Parietal lobe (tissue), 1 donor: ENCODE results near the gene OR13C3. TPM values are rescaled to one million over a fixed set of nuclear protein-coding genes. Genes with fewer than 3 reads are reported as not detected.

Source experiments
- total RNA-seq: library from RNA; depleted of rRNA; stranded (reverse); fragments of >200 nt; gene quantifications from one replicate; pipeline ENCODE4 v1.2.3, GENCODE V29; 2014

Gene OR13C3
- not detected for total RNA-seq

DNA sequence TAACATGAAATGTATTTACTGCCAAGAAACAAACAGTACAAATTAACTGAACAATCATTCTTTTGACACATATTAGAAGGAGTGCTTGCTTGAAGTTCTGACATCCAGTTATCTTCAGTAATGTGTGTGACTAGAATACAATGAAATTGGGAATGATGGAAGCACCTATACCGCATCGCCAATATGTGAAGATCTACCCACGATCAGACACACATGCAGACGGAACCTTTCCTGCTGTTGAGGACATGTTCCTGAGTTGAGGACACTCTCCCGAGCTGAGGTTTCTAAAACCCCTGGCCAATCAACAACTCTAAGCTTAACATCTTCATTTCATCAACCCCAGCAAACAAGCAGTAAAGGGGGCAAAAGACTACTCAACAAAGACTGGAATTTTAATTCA is at the start of gene OR13C3:
TSS of gene OR13C3 (minus strand) at position 101 of the 400 bp plus-strand sequence. CDS start 133 bp downstream, outside the sequence.

DNA sequence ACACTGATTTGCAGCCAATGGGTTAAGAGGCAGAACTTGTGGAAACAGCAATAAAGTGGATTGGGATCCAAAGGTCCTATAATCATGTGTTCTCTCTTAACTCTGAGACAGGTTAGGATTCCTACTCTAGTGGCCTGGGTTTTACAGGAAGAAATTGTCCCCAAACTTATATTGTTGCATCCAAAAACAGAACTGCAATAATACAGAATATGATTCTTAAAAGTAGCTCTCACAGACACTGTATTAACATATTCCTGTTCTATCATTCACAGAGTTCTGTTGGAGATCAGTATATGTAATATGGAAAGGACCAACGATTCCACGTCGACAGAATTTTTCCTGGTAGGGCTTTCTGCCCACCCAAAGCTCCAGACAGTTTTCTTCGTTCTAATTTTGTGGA is 32.2 kb upstream of the OR13C3 start, which contains the start of gene OR13C8:
TSS of gene OR13C8 (plus strand) at position 301 of the 400 bp plus-strand sequence. CDS start at position 301, 0 bp downstream.

DNA sequence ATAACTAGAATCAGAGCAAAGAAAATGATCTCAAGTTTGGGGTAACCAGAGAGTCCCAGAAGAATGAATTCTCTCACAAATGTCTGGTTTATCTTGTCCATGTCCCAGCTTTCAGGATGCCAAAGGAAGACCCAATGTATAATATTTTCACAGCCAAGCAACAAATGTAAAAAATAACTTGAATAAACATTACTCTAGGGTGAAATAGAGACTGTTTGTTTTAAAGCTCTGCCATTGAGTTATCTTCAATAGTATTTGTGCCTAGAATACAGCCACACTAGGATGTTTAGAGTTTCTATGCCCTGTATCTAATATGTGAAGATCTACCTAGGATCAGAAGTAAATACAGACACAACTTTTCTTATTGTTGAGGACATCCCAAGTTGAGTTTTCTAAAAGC is 9.5 kb downstream of the OR13C3 start, which contains the start of gene OR13C4:
TSS of gene OR13C4 (minus strand) at position 101 of the 400 bp plus-strand sequence. CDS start at position 101, 0 bp downstream.

DNA sequence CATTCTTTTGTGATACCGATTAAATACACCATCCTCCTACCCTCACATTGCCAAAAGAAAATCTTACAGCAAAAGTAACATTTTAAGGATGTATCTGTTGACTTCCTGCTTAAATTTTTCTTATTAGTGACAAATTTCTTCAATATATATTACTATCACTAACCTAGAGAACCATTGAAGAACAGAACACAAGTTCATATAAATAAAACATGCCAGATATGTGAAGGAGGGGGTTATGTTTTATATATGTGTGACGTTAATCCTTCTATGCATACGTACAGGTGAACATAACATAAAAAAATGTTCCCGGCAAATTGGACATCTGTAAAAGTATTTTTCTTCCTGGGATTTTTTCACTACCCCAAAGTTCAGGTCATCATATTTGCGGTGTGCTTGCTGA is 32.7 kb downstream of the OR13C3 start, which contains the start of gene OR13F1:
TSS of gene OR13F1 (plus strand) at position 301 of the 400 bp plus-strand sequence. CDS start at position 301, 0 bp downstream.

Other genes with a start within 250 kb of the OR13C3 start
- not detected for gene OR13F1, start 32.6 kb downstream of the OR13C3 start, total RNA-seq
- gene OR13C4, start 9.6 kb downstream of the OR13C3 start, total RNA-seq: not detected
- not detected for gene OR13C8, start 32.3 kb upstream of the OR13C3 start, total RNA-seq
- gene OR13C5, start 62.6 kb upstream of the OR13C3 start, total RNA-seq: not detected
- gene OR13C2, start 68.8 kb upstream of the OR13C3 start, total RNA-seq: not detected
- gene OR13C9, start 81.3 kb upstream of the OR13C3 start, total RNA-seq: not detected
- gene OR13D1, start 157.7 kb upstream of the OR13C3 start, total RNA-seq: not detected
- 63.2 TPM for gene NIPSNAP3A, start 210.8 kb upstream of the OR13C3 start, total RNA-seq
- 17.5 TPM for gene NIPSNAP3B, start 227.3 kb upstream of the OR13C3 start, total RNA-seq